ENCODE results near the gene FOXP2. TPM values are rescaled to one million over a fixed set of nuclear protein-coding genes. Genes with fewer than 3 reads are reported as not detected.

The FOXP2 gene
- total and polyA plus RNA-seq, 4 donors: 1.2 to 7.4 (median 5.7) TPM

DNA sequence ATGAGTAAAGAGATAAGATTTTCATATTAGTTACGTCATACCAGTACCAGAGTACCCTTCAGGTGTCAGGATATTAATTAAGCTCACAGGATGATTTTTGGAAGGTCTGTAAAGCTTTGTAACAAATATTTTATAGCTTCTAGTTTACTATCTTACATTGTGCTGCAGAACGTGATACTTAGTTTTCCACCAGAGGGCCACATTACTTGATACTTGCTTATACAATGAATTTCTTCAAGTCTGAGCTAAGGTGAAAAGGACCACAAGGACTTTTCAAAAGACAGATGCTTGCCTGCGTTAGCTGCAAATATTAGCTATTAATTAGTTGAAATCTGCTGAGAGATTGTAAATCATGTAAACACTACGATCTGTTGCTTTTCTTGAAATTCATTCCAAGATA lies 12.2 kb downstream of the FOXP2 start:
- no peak for DNase-seq (ENCODE audit: low spot score)
- H3K4me1 ChIP-seq (ENCODE audit: control insufficient read depth in 4 of 4, insufficient read depth in 4 of 4, low read length in 3 of 4): no peaks in the 10 kb centered on the region
- WGBS: 77% methylated on average over 4 of the region's 4 CpGs

GRCh38 chr7:114428211-114428610 lies 13.6 kb downstream of the FOXP2 start:
- no peak for DNase-seq (ENCODE audit: low spot score)
- Histone ChIP-seq H3K9me3 (ENCODE audit: control insufficient read depth in 4 of 4, low read length in 3 of 4) (no peaks in the 10 kb centered on the region), H3K9ac (ENCODE audit: low read depth in 1 of 2, low read length in 2 of 2) (no peak overlapping the region), H3K4me3 (ENCODE audit: low read depth in 1 of 3, low read length in 3 of 3) (no peak overlapping the region), H3K27ac (ENCODE audit: low read depth in 1 of 2, low read length in 2 of 2) (no peak overlapping the region), H3K27me3 (ENCODE audit: control insufficient read depth in 4 of 4, insufficient read depth in 4 of 4, low read length in 3 of 4) (no peaks in the 10 kb centered on the region), H3K4me1 (ENCODE audit: control insufficient read depth in 4 of 4, insufficient read depth in 4 of 4, low read length in 3 of 4) (no peaks in the 10 kb centered on the region), H3K36me3 (ENCODE audit: control insufficient read depth in 4 of 4, insufficient read depth in 3 of 4, low read depth in 1 of 4, low read length in 3 of 4) (no peaks in the 10 kb centered on the region)
- WGBS: 87% methylated on average over 1 of the region's 1 CpG
- TF ChIP-seq CTCF (IDR thresholded peaks at IDR 0.05; ENCODE audit: low read depth, low read length, missing input control) (no peak), HNF4A (conservative IDR thresholded peaks at IDR 0.05) (no peak)

More for the DNA sequence above, 12.2 kb downstream of the FOXP2 start:
- Histone ChIP-seq H3K36me3 (ENCODE audit: control insufficient read depth in 4 of 4, insufficient read depth in 3 of 4, low read depth in 1 of 4, low read length in 3 of 4) (no peaks in the 10 kb centered on the region), H3K4me3 (ENCODE audit: low read depth in 1 of 3, low read length in 3 of 3) (no peak overlapping the region), H3K27ac (ENCODE audit: low read depth in 1 of 2, low read length in 2 of 2) (no peak overlapping the region), H3K27me3 (ENCODE audit: control insufficient read depth in 4 of 4, insufficient read depth in 4 of 4, low read length in 3 of 4) (no peaks in the 10 kb centered on the region), H3K9me3 (ENCODE audit: control insufficient read depth in 4 of 4, low read length in 3 of 4) (no peaks in the 10 kb centered on the region), H3K9ac (ENCODE audit: low read depth in 1 of 2, low read length in 2 of 2) (no peak overlapping the region)
- TF ChIP-seq HNF4G (IDR thresholded peaks at IDR 0.05): no peak
- TF ChIP-seq RAD21 (IDR thresholded peaks at IDR 0.05): peak; percentile 51 to 56
- TF ChIP-seq CTCF (IDR thresholded peaks at IDR 0.05; ENCODE audit: low read depth, low read length, missing input control): peak; percentile 20

- no peak overlapping the region for H3K27ac ChIP-seq (ENCODE audit: low read depth in 1 of 2, low read length in 2 of 2)
- H3K27me3 ChIP-seq (ENCODE audit: control insufficient read depth in 4 of 4, insufficient read depth in 4 of 4, low read length in 3 of 4): no peaks in the 10 kb centered on the region
- no peaks in the 10 kb centered on the region for H3K4me1 ChIP-seq (ENCODE audit: control insufficient read depth in 4 of 4, insufficient read depth in 4 of 4, low read length in 3 of 4)
- H3K4me3 ChIP-seq (ENCODE audit: low read depth in 1 of 3, low read length in 3 of 3): no peak overlapping the region
- H3K9me3 ChIP-seq (ENCODE audit: control insufficient read depth in 4 of 4, low read length in 3 of 4): no peaks in the 10 kb centered on the region
- H3K9ac ChIP-seq (ENCODE audit: low read depth in 1 of 2, low read length in 2 of 2): no peak overlapping the region
- no peak for DNase-seq (ENCODE audit: low spot score)
- H3K36me3 ChIP-seq (ENCODE audit: control insufficient read depth in 4 of 4, insufficient read depth in 3 of 4, low read depth in 1 of 4, low read length in 3 of 4): no peaks in the 10 kb centered on the region
- WGBS: 95% methylated on average over 5 of the region's 5 CpGs
- TF ChIP-seq EGR1 (IDR thresholded peaks at IDR 0.05; ENCODE audit: low read depth in 2 of 2): no peak
- TF ChIP-seq, protein P1, sequence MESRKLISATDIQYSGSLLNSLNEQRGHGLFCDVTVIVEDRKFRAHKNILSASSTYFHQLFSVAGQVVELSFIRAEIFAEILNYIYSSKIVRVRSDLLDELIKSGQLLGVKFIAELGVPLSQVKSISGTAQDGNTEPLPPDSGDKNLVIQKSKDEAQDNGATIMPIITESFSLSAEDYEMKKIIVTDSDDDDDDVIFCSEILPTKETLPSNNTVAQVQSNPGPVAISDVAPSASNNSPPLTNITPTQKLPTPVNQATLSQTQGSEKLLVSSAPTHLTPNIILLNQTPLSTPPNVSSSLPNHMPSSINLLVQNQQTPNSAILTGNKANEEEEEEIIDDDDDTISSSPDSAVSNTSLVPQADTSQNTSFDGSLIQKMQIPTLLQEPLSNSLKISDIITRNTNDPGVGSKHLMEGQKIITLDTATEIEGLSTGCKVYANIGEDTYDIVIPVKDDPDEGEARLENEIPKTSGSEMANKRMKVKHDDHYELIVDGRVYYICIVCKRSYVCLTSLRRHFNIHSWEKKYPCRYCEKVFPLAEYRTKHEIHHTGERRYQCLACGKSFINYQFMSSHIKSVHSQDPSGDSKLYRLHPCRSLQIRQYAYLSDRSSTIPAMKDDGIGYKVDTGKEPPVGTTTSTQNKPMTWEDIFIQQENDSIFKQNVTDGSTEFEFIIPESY (IDR thresholded peaks at IDR 0.05): no peak
- no peak for TF ChIP-seq MAX (IDR thresholded peaks at IDR 0.05)
- TF ChIP-seq GABPA (IDR thresholded peaks at IDR 0.05 in 1 of 2, conservative IDR thresholded peaks at IDR 0.05 in 1 of 2): no peak
- no peak for TF ChIP-seq YY1 (IDR thresholded peaks at IDR 0.05)
- no peak for TF ChIP-seq FOXA2 (IDR thresholded peaks at IDR 0.05)
- TF ChIP-seq HNF4G (IDR thresholded peaks at IDR 0.05): no peak
- TF ChIP-seq, protein P2, sequence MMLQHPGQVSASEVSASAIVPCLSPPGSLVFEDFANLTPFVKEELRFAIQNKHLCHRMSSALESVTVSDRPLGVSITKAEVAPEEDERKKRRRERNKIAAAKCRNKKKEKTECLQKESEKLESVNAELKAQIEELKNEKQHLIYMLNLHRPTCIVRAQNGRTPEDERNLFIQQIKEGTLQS (IDR thresholded peaks at IDR 0.05): no peak
- TF ChIP-seq CTCF (IDR thresholded peaks at IDR 0.05; ENCODE audit: low read depth, low read length, missing input control): no peak
- TF ChIP-seq RXRA (IDR thresholded peaks at IDR 0.05): no peak
- TF ChIP-seq, protein P3, sequence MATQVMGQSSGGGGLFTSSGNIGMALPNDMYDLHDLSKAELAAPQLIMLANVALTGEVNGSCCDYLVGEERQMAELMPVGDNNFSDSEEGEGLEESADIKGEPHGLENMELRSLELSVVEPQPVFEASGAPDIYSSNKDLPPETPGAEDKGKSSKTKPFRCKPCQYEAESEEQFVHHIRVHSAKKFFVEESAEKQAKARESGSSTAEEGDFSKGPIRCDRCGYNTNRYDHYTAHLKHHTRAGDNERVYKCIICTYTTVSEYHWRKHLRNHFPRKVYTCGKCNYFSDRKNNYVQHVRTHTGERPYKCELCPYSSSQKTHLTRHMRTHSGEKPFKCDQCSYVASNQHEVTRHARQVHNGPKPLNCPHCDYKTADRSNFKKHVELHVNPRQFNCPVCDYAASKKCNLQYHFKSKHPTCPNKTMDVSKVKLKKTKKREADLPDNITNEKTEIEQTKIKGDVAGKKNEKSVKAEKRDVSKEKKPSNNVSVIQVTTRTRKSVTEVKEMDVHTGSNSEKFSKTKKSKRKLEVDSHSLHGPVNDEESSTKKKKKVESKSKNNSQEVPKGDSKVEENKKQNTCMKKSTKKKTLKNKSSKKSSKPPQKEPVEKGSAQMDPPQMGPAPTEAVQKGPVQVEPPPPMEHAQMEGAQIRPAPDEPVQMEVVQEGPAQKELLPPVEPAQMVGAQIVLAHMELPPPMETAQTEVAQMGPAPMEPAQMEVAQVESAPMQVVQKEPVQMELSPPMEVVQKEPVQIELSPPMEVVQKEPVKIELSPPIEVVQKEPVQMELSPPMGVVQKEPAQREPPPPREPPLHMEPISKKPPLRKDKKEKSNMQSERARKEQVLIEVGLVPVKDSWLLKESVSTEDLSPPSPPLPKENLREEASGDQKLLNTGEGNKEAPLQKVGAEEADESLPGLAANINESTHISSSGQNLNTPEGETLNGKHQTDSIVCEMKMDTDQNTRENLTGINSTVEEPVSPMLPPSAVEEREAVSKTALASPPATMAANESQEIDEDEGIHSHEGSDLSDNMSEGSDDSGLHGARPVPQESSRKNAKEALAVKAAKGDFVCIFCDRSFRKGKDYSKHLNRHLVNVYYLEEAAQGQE (IDR thresholded peaks at IDR 0.05): no peak
- no peak for TF ChIP-seq NR2F2 (IDR thresholded peaks at IDR 0.05)
- TF ChIP-seq TAF1 (conservative IDR thresholded peaks at IDR 0.05): no peak
- no peak for TF ChIP-seq HNF4A (conservative IDR thresholded peaks at IDR 0.05)
Measured at GRCh38 chr7:114431189-114431588, 16.6 kb downstream of the FOXP2 start.
